H9 (cell line): Measurements from ENCODE around the gene SLC25A41. TPM values are rescaled to one million over a fixed set of nuclear protein-coding genes. Genes with fewer than 3 reads are reported as not detected.

Experiments used
- DNase-seq: peaks from one replicate; pipeline ENCODE4 v3.0.0-alpha.2; 2017
- H2AFZ ChIP-seq: one replicate; pipeline ENCODE4 v1.6.1; 2013; ENCODE audit warnings: mild to moderate bottlenecking, low read length, control low read depth, moderate library complexity
- H2AK5ac ChIP-seq: 2 replicates; pipeline ENCODE4 v1.6.1; 2013; ENCODE audit warnings: low read length, control low read depth, mixed read lengths; ENCODE audit not compliant: insufficient read length
- H2BK120ac ChIP-seq: one replicate; pipeline ENCODE4 v1.6.1; 2013; ENCODE audit warnings: low read depth, mild to moderate bottlenecking, low read length, control low read depth, inconsistent platforms; ENCODE audit not compliant: poor library complexity, severe bottlenecking
- H2BK12ac ChIP-seq: 2 replicates; pipeline ENCODE4 v1.6.1; 2013; ENCODE audit warnings: low read length, control low read depth, mixed read lengths, low read depth; ENCODE audit not compliant: insufficient read length
- H2BK15ac ChIP-seq: 2 replicates; pipeline ENCODE4 v1.6.1; 2013; ENCODE audit warnings: low read depth, low read length, control low read depth
- H2BK20ac ChIP-seq: one replicate; pipeline ENCODE4 v1.6.1; 2013; ENCODE audit warnings: low read depth, mild to moderate bottlenecking, low read length, control low read depth, inconsistent platforms; ENCODE audit not compliant: poor library complexity, severe bottlenecking
- H2BK5ac ChIP-seq: 2 replicates; pipeline ENCODE4 v1.6.1; 2013; ENCODE audit warnings: low read length, control low read depth, mixed read lengths; ENCODE audit not compliant: insufficient read length
- H3K14ac ChIP-seq: 2 replicates; pipeline ENCODE4 v1.6.1; 2013; ENCODE audit warnings: low read length, control low read depth; ENCODE audit not compliant: insufficient read depth
- H3K18ac ChIP-seq: 2 replicates; pipeline ENCODE4 v1.6.1; 2013; ENCODE audit warnings: low read depth, mild to moderate bottlenecking, mixed read lengths, low read length, control low read depth; ENCODE audit not compliant: insufficient read length
- H3K23ac ChIP-seq: 2 replicates; pipeline ENCODE4 v1.6.1; 2013; ENCODE audit warnings: low read length, control low read depth, mixed read lengths, low read depth; ENCODE audit not compliant: insufficient read length
- H3K23me2 ChIP-seq: 2 replicates; pipeline ENCODE4 v1.6.1; 2013; ENCODE audit warnings: low read depth, mild to moderate bottlenecking, mixed read lengths, low read length, control low read depth; ENCODE audit not compliant: insufficient read length, poor library complexity, severe bottlenecking
- H3K27ac ChIP-seq: 2 replicates; pipeline ENCODE4 v1.5.1; 2013; ENCODE audit warnings: low read length, control low read depth, mixed read lengths, low read depth; ENCODE audit not compliant: insufficient read length
- H3K27me3 ChIP-seq: 2 replicates; pipeline ENCODE4 v1.6.1; 2013; ENCODE audit warnings: low read length, control low read depth, inconsistent platforms; ENCODE audit not compliant: insufficient read depth
- H3K4ac ChIP-seq: 2 replicates; pipeline ENCODE4 v1.6.1; 2013; ENCODE audit warnings: low read depth, mild to moderate bottlenecking, control low read depth, inconsistent platforms, low read length, moderate library complexity
- H3K4me1 ChIP-seq: 2 replicates; pipeline ENCODE4 v1.6.1; 2013; ENCODE audit warnings: low read length, control low read depth, inconsistent platforms; ENCODE audit not compliant: insufficient read depth
- H3K4me2 ChIP-seq: 2 replicates; pipeline ENCODE4 v1.6.1; 2013; ENCODE audit warnings: low read length, control low read depth, mixed read lengths; ENCODE audit not compliant: insufficient read length, insufficient read depth
- H3K56ac ChIP-seq: 2 replicates; pipeline ENCODE4 v1.6.1; 2013; ENCODE audit warnings: low read depth, mild to moderate bottlenecking, mixed read lengths, low read length, control low read depth; ENCODE audit not compliant: insufficient read length
- H3K79me1 ChIP-seq: 2 replicates; pipeline ENCODE4 v1.6.1; 2013; ENCODE audit warnings: low read depth, mild to moderate bottlenecking, moderate library complexity, low read length, control low read depth, inconsistent platforms; ENCODE audit not compliant: insufficient read depth, poor library complexity, severe bottlenecking
- H3K79me2 ChIP-seq: 2 replicates; pipeline ENCODE4 v1.6.1; 2013; ENCODE audit warnings: low read length, control low read depth, inconsistent platforms; ENCODE audit not compliant: insufficient read depth
- H3K9ac ChIP-seq: 2 replicates; pipeline ENCODE4 v1.6.1; 2013; ENCODE audit warnings: low read length, control low read depth, mixed read lengths; ENCODE audit not compliant: insufficient read length; ENCODE audit errors: extremely low read depth
- H3K9me3 ChIP-seq: one replicate; pipeline ENCODE4 v1.6.1; 2013; ENCODE audit warnings: low read depth, low read length, inconsistent platforms; ENCODE audit not compliant: control insufficient read depth
- H3T11ph ChIP-seq: one replicate; pipeline ENCODE4 v1.6.1; 2013; ENCODE audit warnings: mild to moderate bottlenecking, low read length, control low read depth, inconsistent platforms
- H4K20me1 ChIP-seq: one replicate; pipeline ENCODE4 v1.6.1; 2013; ENCODE audit not compliant: control insufficient read depth, insufficient read length, insufficient read depth
- H4K5ac ChIP-seq: 2 replicates; pipeline ENCODE4 v1.6.1; 2013; ENCODE audit warnings: low read depth, mild to moderate bottlenecking, mixed read lengths, low read length, control low read depth; ENCODE audit not compliant: insufficient read length
- H4K8ac ChIP-seq: replicated peaks from 2 replicates; pipeline ENCODE4 v1.6.1; 2013; ENCODE audit warnings: low read length, control low read depth, mixed read lengths, low read depth; ENCODE audit not compliant: insufficient read length
- H4K91ac ChIP-seq: 2 replicates; pipeline ENCODE4 v1.6.1; 2013; ENCODE audit warnings: low read depth, mild to moderate bottlenecking, moderate library complexity, mixed read lengths, low read length, control low read depth; ENCODE audit not compliant: insufficient read length
- H3K27ac Mint-ChIP-seq, 3 experiments: 2 replicates in 2 of 3; 3 replicates in 1 of 3; pipeline ENCODE4 v1.8.0; 2020 to 2021; ENCODE audit warnings: mixed read lengths in 3 of 3, mild to moderate bottlenecking in 1 of 3, moderate library complexity in 1 of 3
- H3K27me3 Mint-ChIP-seq: 2 replicates; pipeline ENCODE4 v1.8.0; 2021; ENCODE audit warnings: low read depth, mild to moderate bottlenecking, moderate library complexity, mixed read lengths
- H3K36me3 Mint-ChIP-seq, 3 experiments: 2 replicates in 2 of 3; 3 replicates in 1 of 3; pipeline ENCODE4 v1.8.0; 2020 to 2021; ENCODE audit warnings: low read depth in 3 of 3, mixed read lengths in 3 of 3; ENCODE audit not compliant: insufficient read depth in 1 of 3
- H3K4me1 Mint-ChIP-seq, 2 experiments: 2 replicates each; pipeline ENCODE4 v1.8.0; 2020; ENCODE audit warnings: mixed read lengths in 2 of 2
- H3K4me3 Mint-ChIP-seq, 2 experiments: 2 replicates in 1 of 2; 3 replicates in 1 of 2; pipeline ENCODE4 v1.8.0; 2020 to 2021; ENCODE audit warnings: mild to moderate bottlenecking in 2 of 2, mixed read lengths in 2 of 2, moderate library complexity in 1 of 2
- H3K9me3 Mint-ChIP-seq, 2 experiments: 2 replicates in 1 of 2; 3 replicates in 1 of 2; pipeline ENCODE4 v1.8.0; 2020; ENCODE audit warnings: mild to moderate bottlenecking in 2 of 2, mixed read lengths in 2 of 2, moderate library complexity in 1 of 2
- WGBS: extraction: QIAGEN DNeasy Blood & Tissue Kit; methylation state at CpG from one replicate; pipeline ENCODE4 v1.1.7; 2013; ENCODE audit warnings: missing lambda C conversion rate, low lambda C conversion rate, mixed read lengths; ENCODE audit not compliant: insufficient read length; ENCODE audit errors: extremely low coverage; 5-methylcytosine and 5-hydroxymethylcytosine counted together
- total RNA-seq: library from RNA; stranded (reverse); gene quantifications from 2 replicates; pipeline ENCODE4 v1.2.1, GENCODE V29; 2021
- TF ChIP-seq, protein P1 (sequence below): fragments of 200-600 bp; sonication (generic); conservative IDR thresholded peaks from 3 replicates; pipeline ENCODE4 v1.8.0; 2021; ENCODE audit warnings: antibody characterized with exemption, mild to moderate bottlenecking

SLC25A41 gene
- total RNA-seq, 1 experiment from 2014 or later: 0.20 TPM

DNA sequence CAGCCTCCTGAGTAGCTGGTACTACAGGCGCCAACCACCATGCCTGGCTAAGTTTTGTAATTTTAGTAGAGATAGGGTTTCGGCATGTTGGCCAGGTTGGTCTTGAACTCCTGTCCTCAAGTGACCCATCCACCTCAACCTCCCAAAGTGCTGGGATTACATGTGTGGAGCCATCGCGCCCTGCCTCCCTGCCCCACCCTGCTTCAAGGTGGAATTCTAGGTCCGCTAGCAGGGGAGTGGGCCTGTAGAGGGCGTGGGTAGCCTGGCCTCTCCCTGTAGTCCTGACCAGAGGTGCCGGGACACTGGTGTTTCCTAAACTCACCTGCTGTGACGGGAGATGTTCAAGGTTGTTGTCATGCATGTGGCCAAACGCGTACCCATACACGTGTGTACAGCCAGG lies 398 bp downstream of the SLC25A41 start:
- no peaks in the 10 kb centered on the region for H3K36me3 Mint-ChIP-seq
- TF ChIP-seq, protein P1, sequence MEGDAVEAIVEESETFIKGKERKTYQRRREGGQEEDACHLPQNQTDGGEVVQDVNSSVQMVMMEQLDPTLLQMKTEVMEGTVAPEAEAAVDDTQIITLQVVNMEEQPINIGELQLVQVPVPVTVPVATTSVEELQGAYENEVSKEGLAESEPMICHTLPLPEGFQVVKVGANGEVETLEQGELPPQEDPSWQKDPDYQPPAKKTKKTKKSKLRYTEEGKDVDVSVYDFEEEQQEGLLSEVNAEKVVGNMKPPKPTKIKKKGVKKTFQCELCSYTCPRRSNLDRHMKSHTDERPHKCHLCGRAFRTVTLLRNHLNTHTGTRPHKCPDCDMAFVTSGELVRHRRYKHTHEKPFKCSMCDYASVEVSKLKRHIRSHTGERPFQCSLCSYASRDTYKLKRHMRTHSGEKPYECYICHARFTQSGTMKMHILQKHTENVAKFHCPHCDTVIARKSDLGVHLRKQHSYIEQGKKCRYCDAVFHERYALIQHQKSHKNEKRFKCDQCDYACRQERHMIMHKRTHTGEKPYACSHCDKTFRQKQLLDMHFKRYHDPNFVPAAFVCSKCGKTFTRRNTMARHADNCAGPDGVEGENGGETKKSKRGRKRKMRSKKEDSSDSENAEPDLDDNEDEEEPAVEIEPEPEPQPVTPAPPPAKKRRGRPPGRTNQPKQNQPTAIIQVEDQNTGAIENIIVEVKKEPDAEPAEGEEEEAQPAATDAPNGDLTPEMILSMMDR: peak; percentile 19; the same call in 1 of the 3 replicates
- no peak for DNase-seq
- H3K23me2 ChIP-seq: no peaks in the 10 kb centered on the region
- H3K9me3 ChIP-seq: no peaks in the 10 kb centered on the region
- no peak overlapping the region for H3K56ac ChIP-seq
- peaks cover 26% of the 10 kb centered on the region for H3K27me3 Mint-ChIP-seq
- H2AK5ac ChIP-seq: no peak overlapping the region
- no peaks in the 10 kb centered on the region for H3K27me3 ChIP-seq
- no peak overlapping the region for H3K4me2 ChIP-seq
- no peak overlapping the region for H3K23ac ChIP-seq
- no peak overlapping the region for H2BK15ac ChIP-seq
- no peak overlapping the region for H3K18ac ChIP-seq
- no peak overlapping the region for H4K8ac ChIP-seq
- no peaks in the 10 kb centered on the region for H3K79me2 ChIP-seq
- H3K4me3 Mint-ChIP-seq: no peak overlapping the region
- no peak overlapping the region for H3K9ac ChIP-seq
- H4K20me1 ChIP-seq: no peaks in the 10 kb centered on the region
- no peaks in the 10 kb centered on the region for H3K4me1 ChIP-seq
- no peaks in the 10 kb centered on the region; a peak in 2 of 5 replicates for H3K9me3 Mint-ChIP-seq
- H3K27ac ChIP-seq: no peak overlapping the region
- H4K91ac ChIP-seq: no peak overlapping the region
- H3K4me1 Mint-ChIP-seq: peaks cover 0 to 5% of the 10 kb centered on the region in 2 experiments; a peak in 1 of 4 replicates
- H2BK12ac ChIP-seq: no peak overlapping the region
- no peak overlapping the region for H2BK120ac ChIP-seq
- no peak overlapping the region for H3K4ac ChIP-seq
- no peak overlapping the region for H3T11ph ChIP-seq
- no peak overlapping the region for H2BK20ac ChIP-seq
- H3K14ac ChIP-seq: no peak overlapping the region
- no peak overlapping the region for H2AFZ ChIP-seq
- no peak overlapping the region for H4K5ac ChIP-seq
- H3K27ac Mint-ChIP-seq: no peak overlapping the region
- no peaks in the 10 kb centered on the region for H3K79me1 ChIP-seq
- WGBS: no CpG with 5 or more reads among the region's 11 CpGs
- H2BK5ac ChIP-seq: no peak overlapping the region
